ENCODE data around the gene COPA. TPM values are rescaled to one million over a fixed set of nuclear protein-coding genes. Genes with fewer than 3 reads are reported as not detected.

The COPA gene
- total RNA-seq, 2 donors from 2014 or later: 154 to 163 TPM

GRCh38 chr1:160340866-160341265 is 2.2 kb downstream of the COPA start:
- Histone ChIP-seq H3K9me3 (no peaks in the 10 kb centered on the region), H3K9ac (ENCODE audit: low read depth in 2 of 2, low read length in 2 of 2) (no peak overlapping the region), H3K27ac (no peak overlapping the region), H3K27me3 (no peaks in the 10 kb centered on the region), H3K4me1 (peaks cover 9% of the 10 kb centered on the region), H3K36me3 (peaks cover 13% of the 10 kb centered on the region), H3K4me3 (no peak overlapping the region)
- DNase-seq: no peak
- no peak for TF ChIP-seq CTCF (IDR thresholded peaks at IDR 0.05)
- intact Hi-C loops (cut with DNase I): no loop called here

- peaks cover 9% of the 10 kb centered on the region for H3K4me1 ChIP-seq
- H3K27ac ChIP-seq: no peak overlapping the region
- TF ChIP-seq CTCF (IDR thresholded peaks at IDR 0.05): no peak
- intact Hi-C loops (cut with DNase I): no loop called here
- no peaks in the 10 kb centered on the region for H3K27me3 ChIP-seq
- no peak for DNase-seq
- H3K4me3 ChIP-seq: no peak overlapping the region
- no peak overlapping the region for H3K9ac ChIP-seq (ENCODE audit: low read depth in 2 of 2, low read length in 2 of 2)
- H3K36me3 ChIP-seq: peaks cover 14% of the 10 kb centered on the region
- no peaks in the 10 kb centered on the region for H3K9me3 ChIP-seq
These were observed 2.9 kb downstream of the COPA start for GRCh38 chr1:160340146-160340545.

- H3K27ac ChIP-seq: no peak overlapping the region
These were observed 4.5 kb downstream of the COPA start for GRCh38 chr1:160338580-160338979.

GRCh38 chr1:160332516-160332915 is 10.5 kb downstream of the COPA start:
- no peaks in the 10 kb centered on the region for H3K4me1 ChIP-seq
- no peaks in the 10 kb centered on the region for H3K27me3 ChIP-seq
- TF ChIP-seq CTCF (IDR thresholded peaks at IDR 0.05): no peak
- H3K36me3 ChIP-seq: peaks cover 54% of the 10 kb centered on the region
- DNase-seq: no peak
- intact Hi-C loops (cut with DNase I): no loop called here
- no peak overlapping the region for H3K27ac ChIP-seq
- no peak overlapping the region for H3K9ac ChIP-seq (ENCODE audit: low read depth in 2 of 2, low read length in 2 of 2)
- no peak overlapping the region for H3K4me3 ChIP-seq
- H3K9me3 ChIP-seq: no peaks in the 10 kb centered on the region

More at GRCh38 chr1:160338580-160338979, 4.5 kb downstream of the COPA start:
- Histone ChIP-seq H3K27me3 (no peaks in the 10 kb centered on the region), H3K9me3 (no peaks in the 10 kb centered on the region), H3K36me3 (peaks cover 20% of the 10 kb centered on the region), H3K4me3 (no peak overlapping the region), H3K9ac (ENCODE audit: low read depth in 2 of 2, low read length in 2 of 2) (no peak overlapping the region), H3K4me1 (peaks cover 9% of the 10 kb centered on the region)
- no peak for DNase-seq
- no peak for TF ChIP-seq CTCF (IDR thresholded peaks at IDR 0.05)
- intact Hi-C loops (cut with DNase I): no loop called here

- no peaks in the 10 kb centered on the region for H3K4me1 ChIP-seq
- H3K27me3 ChIP-seq: no peaks in the 10 kb centered on the region
- no peak for DNase-seq
- no peak for TF ChIP-seq CTCF (IDR thresholded peaks at IDR 0.05)
- no peak overlapping the region for H3K4me3 ChIP-seq
- H3K36me3 ChIP-seq: peaks cover 58% of the 10 kb centered on the region
- H3K9ac ChIP-seq (ENCODE audit: low read depth in 2 of 2, low read length in 2 of 2): no peak overlapping the region
- H3K9me3 ChIP-seq: no peaks in the 10 kb centered on the region
- intact Hi-C loops (cut with DNase I): no loop called here
- no peak overlapping the region for H3K27ac ChIP-seq
These were observed 12.9 kb downstream of the COPA start for GRCh38 chr1:160330119-160330518.
